ENCODE measurements around the gene NLRC5.
"Not testable (repeated sequence)": the region's sequence is repeated elsewhere in the genome, so short reads cannot be mapped to it uniquely, and the experiment has no call there.

Gene NLRC5

DNA sequence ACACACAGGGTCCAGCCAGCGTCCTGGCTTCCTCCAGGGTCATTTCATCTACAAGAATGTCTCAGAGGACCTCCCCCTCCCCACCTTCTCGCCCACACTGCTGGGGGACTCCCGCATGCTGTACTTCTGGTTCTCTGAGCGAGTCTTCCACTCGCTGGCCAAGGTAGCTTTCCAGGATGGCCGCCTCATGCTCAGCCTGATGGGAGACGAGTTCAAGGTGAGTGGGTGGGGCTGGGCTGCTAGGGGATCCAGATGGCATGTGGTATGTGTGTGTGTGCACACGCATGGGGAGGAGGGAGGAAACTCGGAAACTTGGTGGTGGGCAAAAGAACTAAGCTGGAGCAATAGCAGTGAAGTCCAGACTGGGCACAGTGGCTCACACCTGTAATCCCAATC is 16.1 kb upstream of the NLRC5 start:
- H3K9me3 Mint-ChIP-seq = no peaks in the 10 kb centered on the region
- H3K27ac Mint-ChIP-seq = no peak overlapping the region
- no peaks in the 10 kb centered on the region for H3K36me3 Mint-ChIP-seq
- H3K4me3 Mint-ChIP-seq = no peak overlapping the region
- DNase-seq (ENCODE audit: low spot score in 2 of 2) = no peak
- H3K4me1 Mint-ChIP-seq = peaks cover 48% of the 10 kb centered on the region
- ATAC-seq = no peak

DNA sequence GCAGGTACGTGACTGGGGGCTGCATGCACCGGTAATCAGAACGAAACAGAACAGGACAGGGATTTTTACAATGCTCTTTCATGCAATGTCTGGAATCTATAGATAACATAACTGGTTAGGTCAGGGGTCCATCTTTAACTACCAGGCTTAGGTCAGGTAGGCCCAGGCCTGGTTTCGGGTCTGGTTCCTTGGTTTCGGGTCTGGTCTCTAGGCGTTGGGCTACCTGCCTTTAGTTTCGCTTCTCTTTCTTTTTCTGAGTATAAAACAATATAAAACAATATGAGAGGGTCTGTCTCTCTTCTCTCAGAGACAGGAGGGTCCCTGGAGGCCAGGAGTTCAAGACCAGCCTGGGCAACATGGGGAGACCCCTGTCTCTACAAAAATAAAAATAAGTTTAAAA is 15.5 kb upstream of the NLRC5 start:
- ATAC-seq; H3K36me3 Mint-ChIP-seq; DNase-seq (ENCODE audit: low spot score in 2 of 2); H3K4me3 Mint-ChIP-seq; H3K9me3 Mint-ChIP-seq: not testable (repeated sequence)
- Mint-ChIP-seq H3K4me1 (peaks cover 48% of the 10 kb centered on the region), H3K27ac (peak overlapping the region; percentile 44)

DNA sequence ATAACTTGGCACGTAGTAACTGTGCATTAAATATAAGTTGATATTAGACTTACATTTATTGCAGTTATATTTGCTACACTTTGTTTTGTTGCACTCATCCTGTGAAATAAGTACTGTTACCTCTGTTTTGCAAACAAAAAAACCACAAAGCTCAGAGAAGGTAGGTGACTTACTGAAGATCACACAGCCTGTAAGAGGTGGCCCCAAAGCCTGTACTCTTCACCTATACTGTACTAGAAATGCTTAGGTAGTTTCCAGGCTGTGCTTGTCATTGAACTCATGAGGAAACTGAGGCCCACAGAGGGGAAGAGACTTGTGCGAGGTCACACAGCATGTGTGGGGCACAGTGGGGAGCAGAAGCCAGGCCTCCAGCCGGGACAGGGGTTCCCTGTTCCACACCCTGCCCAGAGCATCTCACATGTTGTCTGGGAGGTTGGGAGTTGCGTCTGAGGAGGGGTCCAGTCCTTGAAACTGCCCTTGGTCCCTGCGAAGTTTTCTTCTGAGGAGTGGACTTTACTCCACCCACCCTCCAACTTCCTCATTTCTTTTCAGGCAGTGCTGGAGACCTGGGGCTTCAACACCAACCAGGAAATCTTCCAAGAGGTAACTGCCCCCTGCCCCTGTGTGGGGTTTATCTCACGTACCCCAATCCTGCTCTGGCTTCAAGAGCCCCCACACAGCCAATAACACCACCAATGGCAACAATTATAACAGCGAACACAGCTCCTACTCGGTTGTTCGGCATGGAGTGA is 14.6 kb upstream of the NLRC5 start:
- DNase-seq (ENCODE audit: low spot score in 2 of 2) (no peak), ATAC-seq (no peak)
- H3K27ac Mint-ChIP-seq = peak overlapping the region; percentile 44
- no peak overlapping the region for H3K4me3 Mint-ChIP-seq
- peaks cover 48% of the 10 kb centered on the region for H3K4me1 Mint-ChIP-seq
- no peaks in the 10 kb centered on the region for H3K9me3 Mint-ChIP-seq
- no peaks in the 10 kb centered on the region for H3K36me3 Mint-ChIP-seq

DNA sequence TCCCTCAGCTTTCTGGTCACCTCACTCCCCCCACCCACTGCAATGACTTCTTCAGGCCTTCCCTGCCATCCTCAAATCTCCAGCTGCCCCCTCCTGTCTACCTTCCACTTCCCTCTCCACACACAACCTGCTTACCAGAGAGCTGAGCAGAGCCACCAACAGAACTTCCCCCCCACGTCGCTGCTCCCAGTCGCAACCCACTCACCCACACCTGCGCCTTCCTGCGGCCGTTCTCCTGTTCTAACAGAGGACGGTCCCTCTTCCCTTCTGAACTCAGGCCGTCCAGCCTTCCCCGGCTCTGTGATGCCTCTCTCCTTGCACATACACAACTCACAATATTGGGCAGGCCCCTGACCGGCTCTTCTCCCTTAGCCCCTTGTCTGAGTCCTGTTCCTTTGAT is 13.6 kb upstream of the NLRC5 start:
- H3K4me1 Mint-ChIP-seq = peaks cover 51% of the 10 kb centered on the region
- H3K4me3 Mint-ChIP-seq = no peak overlapping the region
- ATAC-seq (no peak), DNase-seq (ENCODE audit: low spot score in 2 of 2) (no peak)
- peak overlapping the region; percentile 43 for H3K27ac Mint-ChIP-seq
- no peaks in the 10 kb centered on the region for H3K9me3 Mint-ChIP-seq
- H3K36me3 Mint-ChIP-seq = peaks cover 6% of the 10 kb centered on the region

DNA sequence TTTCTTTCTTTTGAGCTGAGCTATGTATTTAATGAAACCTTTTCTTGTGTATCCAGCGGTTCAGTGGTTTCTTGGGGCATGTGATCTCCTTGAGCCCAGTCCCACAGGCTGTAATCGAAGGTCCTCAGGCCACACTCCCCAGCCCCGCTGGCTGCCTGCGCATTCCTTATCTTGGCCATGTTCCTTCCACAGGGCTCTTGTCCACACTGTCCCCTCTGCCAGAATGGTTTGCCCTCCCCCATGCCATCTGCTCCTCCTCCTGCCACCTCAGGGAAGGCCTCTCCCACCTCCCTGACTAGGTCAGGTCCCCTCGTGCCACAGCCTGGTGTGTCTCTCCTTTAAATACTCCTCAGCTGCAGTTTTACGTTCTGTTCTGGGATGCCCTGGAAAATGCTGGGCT is 12.1 kb upstream of the NLRC5 start:
- Mint-ChIP-seq H3K4me3 (no peak overlapping the region), H3K9me3 (no peaks in the 10 kb centered on the region), H3K4me1 (peaks cover 58% of the 10 kb centered on the region), H3K36me3 (peaks cover 12% of the 10 kb centered on the region), H3K27ac (no peak overlapping the region)
- no peak for DNase-seq (ENCODE audit: low spot score in 2 of 2)
- ATAC-seq = no peak

GRCh38 chr16:56977823-56978430 is 11.4 kb upstream of the NLRC5 start:
- ATAC-seq = no peak
- Mint-ChIP-seq H3K4me3 (no peak overlapping the region), H3K9me3 (no peaks in the 10 kb centered on the region), H3K36me3 (peaks cover 12% of the 10 kb centered on the region), H3K27ac (peak overlapping the region; percentile 60), H3K4me1 (peaks cover 60% of the 10 kb centered on the region)
- DNase-seq (ENCODE audit: low spot score in 2 of 2) = no peak

GRCh38 chr16:56980201-56980535 is 9.2 kb upstream of the NLRC5 start:
- peaks cover 29% of the 10 kb centered on the region for H3K36me3 Mint-ChIP-seq
- no peaks in the 10 kb centered on the region for H3K9me3 Mint-ChIP-seq
- H3K4me3 Mint-ChIP-seq = no peak overlapping the region
- peaks cover 57% of the 10 kb centered on the region for H3K4me1 Mint-ChIP-seq
- H3K27ac Mint-ChIP-seq = no peak overlapping the region
- DNase-seq (ENCODE audit: low spot score in 2 of 2) = no peak
- ATAC-seq = no peak

GRCh38 chr16:56980792-56981724 is 8.3 kb upstream of the NLRC5 start:
- Mint-ChIP-seq H3K4me3 (no peak overlapping the region), H3K27ac (peak overlapping the region; percentile 43), H3K4me1 (peaks cover 57% of the 10 kb centered on the region), H3K36me3 (peaks cover 33% of the 10 kb centered on the region), H3K9me3 (no peaks in the 10 kb centered on the region)
- DNase-seq (ENCODE audit: low spot score in 2 of 2) (no peak), ATAC-seq (no peak)

GRCh38 chr16:56981729-56982271 is 7.6 kb upstream of the NLRC5 start:
- Mint-ChIP-seq H3K4me3 (no peak overlapping the region), H3K4me1 (peaks cover 61% of the 10 kb centered on the region), H3K36me3 (peaks cover 38% of the 10 kb centered on the region), H3K27ac (no peak overlapping the region), H3K9me3 (no peaks in the 10 kb centered on the region)
- DNase-seq (ENCODE audit: low spot score in 2 of 2) (no peak), ATAC-seq (no peak)

DNA sequence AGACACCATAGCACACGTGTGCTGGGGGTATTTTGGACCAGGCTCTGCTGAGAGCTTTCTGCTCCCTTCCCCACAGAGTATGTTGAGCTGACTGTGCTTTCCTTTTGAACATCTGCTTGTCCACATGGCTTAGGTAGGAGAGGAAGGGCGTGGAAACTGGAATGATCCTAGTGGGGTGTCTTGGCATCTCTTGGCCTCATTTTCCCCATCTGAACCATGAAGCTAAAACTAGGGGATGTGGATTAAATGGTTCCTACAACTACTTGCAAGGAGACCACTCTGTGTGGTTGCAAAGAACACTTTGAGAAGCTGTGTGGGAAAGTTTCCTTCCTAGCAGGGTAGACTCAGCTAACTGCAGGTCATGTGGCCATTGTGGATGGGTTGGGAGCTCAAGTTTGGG is 6.7 kb upstream of the NLRC5 start:
- Mint-ChIP-seq H3K27ac (peak overlapping the region; percentile 63), H3K4me3 (no peak overlapping the region), H3K4me1 (peaks cover 70% of the 10 kb centered on the region), H3K9me3 (no peaks in the 10 kb centered on the region), H3K36me3 (peaks cover 39% of the 10 kb centered on the region)
- no peak for DNase-seq (ENCODE audit: low spot score in 2 of 2)
- ATAC-seq = no peak

- ATAC-seq = no peak
- Mint-ChIP-seq H3K4me3 (no peak overlapping the region), H3K27ac (peak overlapping the region; percentile 63), H3K36me3 (peaks cover 44% of the 10 kb centered on the region), H3K9me3 (no peaks in the 10 kb centered on the region), H3K4me1 (peaks cover 76% of the 10 kb centered on the region)
- DNase-seq (ENCODE audit: low spot score in 2 of 2) = no peak
Measured at GRCh38 chr16:56983211-56983751, 6.1 kb upstream of the NLRC5 start.

DNA sequence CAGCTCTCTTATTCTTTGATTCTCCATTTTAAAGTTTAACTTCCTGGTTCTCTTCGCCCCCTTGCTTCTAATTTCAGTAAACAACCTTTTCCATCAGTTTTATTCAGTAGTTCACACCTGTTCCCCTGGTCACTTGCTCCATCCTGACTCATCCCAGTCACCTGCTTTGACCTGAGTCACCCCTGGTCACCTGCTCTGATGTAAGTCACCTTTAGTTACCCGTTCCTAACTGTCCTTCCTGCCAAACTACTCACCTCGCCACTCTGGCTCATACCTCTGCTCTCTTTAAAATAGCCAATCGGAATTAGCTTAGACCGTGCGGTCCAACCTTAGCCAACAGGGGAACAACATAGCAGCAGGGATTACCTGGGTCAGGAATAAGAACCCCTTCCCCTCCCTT is 4.7 kb upstream of the NLRC5 start:
- H3K36me3 Mint-ChIP-seq = peaks cover 55% of the 10 kb centered on the region
- peaks cover 88% of the 10 kb centered on the region for H3K4me1 Mint-ChIP-seq

DNA sequence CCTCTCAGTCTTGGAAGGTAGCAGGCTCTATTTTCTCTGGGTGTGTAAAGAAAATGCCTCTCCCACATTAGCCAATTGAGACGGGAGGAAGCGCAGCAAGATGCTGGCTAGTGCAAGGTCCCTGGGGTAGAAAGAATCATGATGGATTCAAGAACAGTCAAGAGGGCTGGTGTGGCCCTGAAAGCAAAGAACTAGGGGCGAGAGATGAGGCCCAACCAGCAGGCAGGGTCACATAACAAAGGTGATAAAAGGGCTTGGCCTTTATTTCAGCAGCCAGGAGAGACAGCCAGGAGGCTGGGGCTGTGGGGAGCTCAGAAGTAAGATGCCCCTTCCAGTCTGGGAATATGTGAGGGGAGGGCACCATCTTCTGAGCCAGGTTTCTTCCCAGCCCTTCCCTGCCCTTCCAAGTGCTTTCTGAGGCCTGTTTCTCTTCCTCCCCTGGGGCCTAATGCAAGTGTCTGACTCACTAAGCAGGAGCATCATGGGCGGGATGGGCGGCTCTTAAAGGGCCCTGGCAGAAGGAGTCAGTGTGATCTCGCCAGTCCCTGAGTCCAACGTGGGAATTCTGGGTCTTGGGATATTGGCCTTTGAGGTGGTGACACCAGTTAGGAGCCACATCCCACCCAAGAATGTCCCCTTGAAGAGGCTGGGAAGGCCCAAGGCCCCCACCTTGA is 3.9 kb upstream of the NLRC5 start:
- DNase-seq (ENCODE audit: low spot score in 2 of 2) (no peak), ATAC-seq (no peak)
- H3K27ac Mint-ChIP-seq = peak overlapping the region; percentile 91
- peaks cover 87% of the 10 kb centered on the region for H3K4me1 Mint-ChIP-seq
- H3K36me3 Mint-ChIP-seq = peaks cover 58% of the 10 kb centered on the region
- H3K4me3 Mint-ChIP-seq = peak overlapping the region; percentile 71
- no peaks in the 10 kb centered on the region for H3K9me3 Mint-ChIP-seq

More for the DNA sequence above, 4.7 kb upstream of the NLRC5 start:
- Mint-ChIP-seq H3K27ac (peak overlapping the region; percentile 91), H3K9me3 (no peaks in the 10 kb centered on the region), H3K4me3 (no peak overlapping the region)
- DNase-seq (ENCODE audit: low spot score in 2 of 2) (no peak), ATAC-seq (no peak)

- peaks cover 63% of the 10 kb centered on the region for H3K36me3 Mint-ChIP-seq
- H3K4me1 Mint-ChIP-seq = peaks cover 82% of the 10 kb centered on the region
- H3K4me3 Mint-ChIP-seq = peak overlapping the region; percentile 71
- DNase-seq (ENCODE audit: low spot score in 2 of 2) (no peak), ATAC-seq (no peak)
- no peaks in the 10 kb centered on the region for H3K9me3 Mint-ChIP-seq
- peak overlapping the region; percentile 91 for H3K27ac Mint-ChIP-seq
Measured at GRCh38 chr16:56985962-56986360, 3.4 kb upstream of the NLRC5 start.

DNA sequence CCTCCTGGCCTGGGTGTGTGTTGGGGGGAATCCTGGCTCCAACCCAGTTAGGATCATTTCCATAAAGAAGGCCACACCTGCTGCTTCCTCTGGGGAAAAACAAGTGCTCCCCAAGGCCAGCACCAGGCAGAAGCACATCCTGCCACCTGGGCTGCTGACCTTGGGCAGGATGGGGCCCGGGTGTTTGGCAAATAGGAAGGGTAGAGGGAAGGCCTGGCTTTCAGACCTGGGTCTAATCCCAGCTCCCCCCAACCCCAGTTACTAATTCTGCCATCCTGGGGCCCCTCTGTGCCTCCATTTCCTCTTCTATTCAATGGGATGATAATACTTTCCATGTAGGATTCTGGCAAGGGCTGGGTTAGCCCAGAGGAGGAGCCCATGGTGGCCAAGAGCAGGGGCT is 3.0 kb upstream of the NLRC5 start:
- H3K36me3 Mint-ChIP-seq = peaks cover 67% of the 10 kb centered on the region
- H3K27ac Mint-ChIP-seq = peak overlapping the region; percentile 91
- no peak for DNase-seq (ENCODE audit: low spot score in 2 of 2)
- ATAC-seq = no peak
- peak overlapping the region; percentile 71 for H3K4me3 Mint-ChIP-seq
- no peaks in the 10 kb centered on the region for H3K9me3 Mint-ChIP-seq
- H3K4me1 Mint-ChIP-seq = peaks cover 78% of the 10 kb centered on the region

Measured in stimulated activated effector memory CD8-positive, alpha-beta T cell treated with anti-CD3 and anti-CD28 coated beads, Interleukin-12 subunit alpha, Interleukin-12 subunit beta, amount 100 ng/mL, for 72 hours (primary cell).